Gastrocnemius medialis (tissue), 4 donors: ENCODE measurements around the gene CIDEB.

Experiments
- POLR2A ChIP-seq, 2 donors: fragments of 450-650 bp; IDR thresholded peaks; one replicate each; pipeline ENCODE4 v1.6.1; 2017; ENCODE audit warnings: antibody characterized with exemption in 2 of 2, mild to moderate bottlenecking in 2 of 2, moderate library complexity in 2 of 2
- TF ChIP-seq, protein P1 (sequence below), 5 experiments: fragments of 450-650 bp in 3 of 5; fragments of 200-600 bp in 2 of 5; sonication (generic) in 2 of 5; IDR thresholded peaks in 4 of 5; conservative IDR thresholded peaks in 1 of 5; 1 replicate in 4 of 5; 2 replicates in 1 of 5; pipeline ENCODE4 v1.5.1; 2016 to 2019; ENCODE audit warnings: antibody characterized with exemption in 5 of 5, mild to moderate bottlenecking in 3 of 5, moderate library complexity in 3 of 5

DNA sequence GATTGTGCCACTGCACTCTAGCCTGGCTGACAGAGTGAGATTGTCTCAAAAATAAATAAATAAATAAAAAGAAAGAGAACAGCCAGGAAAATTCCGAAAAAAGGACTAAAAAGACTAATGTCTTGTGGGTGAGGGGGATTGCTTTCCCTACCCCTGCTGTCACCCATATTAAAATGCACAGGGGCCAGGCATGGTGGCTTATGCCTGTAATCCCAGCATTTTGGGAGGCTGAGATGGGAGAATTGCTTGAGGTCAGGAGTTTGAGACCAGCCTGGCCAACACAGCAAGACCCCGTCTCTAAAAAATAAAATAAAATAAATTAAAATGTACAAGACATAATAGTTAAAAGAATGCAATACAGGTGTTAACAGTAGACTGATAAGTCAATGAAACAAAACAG is 14.3 kb downstream of the CIDEB start:
- TF ChIP-seq, protein P1, sequence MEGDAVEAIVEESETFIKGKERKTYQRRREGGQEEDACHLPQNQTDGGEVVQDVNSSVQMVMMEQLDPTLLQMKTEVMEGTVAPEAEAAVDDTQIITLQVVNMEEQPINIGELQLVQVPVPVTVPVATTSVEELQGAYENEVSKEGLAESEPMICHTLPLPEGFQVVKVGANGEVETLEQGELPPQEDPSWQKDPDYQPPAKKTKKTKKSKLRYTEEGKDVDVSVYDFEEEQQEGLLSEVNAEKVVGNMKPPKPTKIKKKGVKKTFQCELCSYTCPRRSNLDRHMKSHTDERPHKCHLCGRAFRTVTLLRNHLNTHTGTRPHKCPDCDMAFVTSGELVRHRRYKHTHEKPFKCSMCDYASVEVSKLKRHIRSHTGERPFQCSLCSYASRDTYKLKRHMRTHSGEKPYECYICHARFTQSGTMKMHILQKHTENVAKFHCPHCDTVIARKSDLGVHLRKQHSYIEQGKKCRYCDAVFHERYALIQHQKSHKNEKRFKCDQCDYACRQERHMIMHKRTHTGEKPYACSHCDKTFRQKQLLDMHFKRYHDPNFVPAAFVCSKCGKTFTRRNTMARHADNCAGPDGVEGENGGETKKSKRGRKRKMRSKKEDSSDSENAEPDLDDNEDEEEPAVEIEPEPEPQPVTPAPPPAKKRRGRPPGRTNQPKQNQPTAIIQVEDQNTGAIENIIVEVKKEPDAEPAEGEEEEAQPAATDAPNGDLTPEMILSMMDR (IDR thresholded peaks at IDR 0.05 in 4 of 5, conservative IDR thresholded peaks at IDR 0.05 in 1 of 5): no peak
- TF ChIP-seq POLR2A (IDR thresholded peaks at IDR 0.05): no peak
